NB4 (cell line): Measurements from ENCODE around the gene MRPL27.

Experiments
- CTCF ChIP-seq: IDR thresholded peaks from one replicate; pipeline ENCODE4 v1.5.1; 2012; ENCODE audit warnings: low read depth, low read length
- MAX ChIP-seq: IDR thresholded peaks from 2 replicates; pipeline ENCODE4 v1.6.1; 2011; ENCODE audit warnings: low read depth, low read length
- POLR2A ChIP-seq: IDR thresholded peaks from 2 replicates; pipeline ENCODE4 v1.6.1; 2011; ENCODE audit warnings: mild to moderate bottlenecking; ENCODE audit not compliant: insufficient read length; ENCODE audit errors: extremely low read depth

- no peak for TF ChIP-seq MAX
- TF ChIP-seq CTCF, result no peak
- no peak for TF ChIP-seq POLR2A
Observed at GRCh38 chr17:50397919-50398285, 24.9 kb upstream of the MRPL27 start.
